ENCODE results near the gene U2AF1L4. TPM values are rescaled to one million over a fixed set of nuclear protein-coding genes. Genes with fewer than 3 reads are reported as not detected.

U2AF1L4 gene
- total and polyA plus RNA-seq, 4 donors = 13.0 to 25.5 (median 17.8) TPM

DNA sequence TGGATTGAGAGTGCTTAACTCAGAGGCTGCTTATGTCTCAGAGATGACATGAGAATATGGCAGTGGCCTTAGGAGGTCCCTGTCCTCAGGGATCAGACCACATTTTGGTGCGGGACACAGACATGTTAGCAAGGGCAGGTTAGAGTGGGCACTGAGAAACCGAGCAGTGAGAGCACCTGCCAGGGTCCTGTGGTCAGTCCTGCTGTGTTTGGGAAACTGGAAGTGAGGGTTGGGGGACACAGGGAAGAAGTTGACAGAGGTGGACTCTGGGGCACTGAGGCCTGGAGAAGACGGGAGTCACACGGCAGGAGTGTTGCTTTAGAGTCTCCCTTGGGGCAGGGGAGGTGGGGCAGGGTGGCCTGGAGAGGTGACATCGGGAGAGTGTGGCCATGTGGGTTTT, 10.3 kb downstream of the U2AF1L4 start:
- Histone ChIP-seq H3K36me3 (ENCODE audit: control insufficient read depth in 4 of 4, insufficient read depth in 4 of 4, low read length in 4 of 4) (peaks cover 3 to 72% (median 28%) of the 10 kb centered on the region in 4 donors), H3K9me3 (ENCODE audit: control insufficient read depth in 4 of 4, insufficient read depth in 3 of 4, low read length in 3 of 4) (no peaks in the 10 kb centered on the region), H3K9ac (ENCODE audit: insufficient read depth in 1 of 2, low read length in 2 of 2) (no peak overlapping the region), H3K27ac (ENCODE audit: low read depth in 1 of 2, low read length in 1 of 2) (no peak overlapping the region), H3K27me3 (ENCODE audit: control insufficient read depth in 3 of 3, insufficient read depth in 3 of 3, low read length in 2 of 3) (no peaks in the 10 kb centered on the region), H3K4me3 (no peak overlapping the region), H3K4me1 (ENCODE audit: control insufficient read depth in 5 of 5, insufficient read depth in 5 of 5, low read length in 5 of 5) (peaks cover 0 to 4% (median 0%) of the 10 kb centered on the region in 5 donors)
- WGBS, 2 donors = 87 to 92% methylated on average over 5 of the region's 5 CpGs
- DNase-seq (no peak), ATAC-seq (ENCODE audit: insufficient read depth, low FRiP score) (no peak)
- TF ChIP-seq, protein P1, sequence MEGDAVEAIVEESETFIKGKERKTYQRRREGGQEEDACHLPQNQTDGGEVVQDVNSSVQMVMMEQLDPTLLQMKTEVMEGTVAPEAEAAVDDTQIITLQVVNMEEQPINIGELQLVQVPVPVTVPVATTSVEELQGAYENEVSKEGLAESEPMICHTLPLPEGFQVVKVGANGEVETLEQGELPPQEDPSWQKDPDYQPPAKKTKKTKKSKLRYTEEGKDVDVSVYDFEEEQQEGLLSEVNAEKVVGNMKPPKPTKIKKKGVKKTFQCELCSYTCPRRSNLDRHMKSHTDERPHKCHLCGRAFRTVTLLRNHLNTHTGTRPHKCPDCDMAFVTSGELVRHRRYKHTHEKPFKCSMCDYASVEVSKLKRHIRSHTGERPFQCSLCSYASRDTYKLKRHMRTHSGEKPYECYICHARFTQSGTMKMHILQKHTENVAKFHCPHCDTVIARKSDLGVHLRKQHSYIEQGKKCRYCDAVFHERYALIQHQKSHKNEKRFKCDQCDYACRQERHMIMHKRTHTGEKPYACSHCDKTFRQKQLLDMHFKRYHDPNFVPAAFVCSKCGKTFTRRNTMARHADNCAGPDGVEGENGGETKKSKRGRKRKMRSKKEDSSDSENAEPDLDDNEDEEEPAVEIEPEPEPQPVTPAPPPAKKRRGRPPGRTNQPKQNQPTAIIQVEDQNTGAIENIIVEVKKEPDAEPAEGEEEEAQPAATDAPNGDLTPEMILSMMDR (IDR thresholded peaks at IDR 0.05; ENCODE audit: control extremely low read depth, extremely low read depth) = no peak

DNA sequence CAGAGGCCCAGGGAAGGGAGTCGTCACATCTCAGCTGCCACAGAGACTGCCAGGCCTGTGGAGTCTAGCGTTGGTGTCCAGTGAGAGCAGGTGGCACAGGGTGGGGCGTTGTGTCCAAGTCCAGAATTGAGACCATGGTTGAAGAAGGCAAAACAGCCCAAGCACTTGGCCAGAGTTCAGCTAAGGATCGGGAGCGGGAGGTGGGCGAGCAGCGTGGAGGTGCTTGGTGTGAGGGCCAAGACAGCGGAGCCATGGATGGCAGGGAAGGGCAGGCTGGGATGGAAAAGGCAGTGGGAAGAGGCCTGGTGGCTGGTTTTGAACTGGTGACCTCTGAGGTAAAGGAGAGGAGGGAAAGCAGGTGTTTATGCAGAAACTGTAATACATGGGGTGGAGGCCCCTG, 10.9 kb downstream of the U2AF1L4 start:
- 95 to 98% methylated on average over 8 of the region's 8 CpGs for WGBS, 2 donors
- H3K27me3 ChIP-seq (ENCODE audit: control insufficient read depth in 3 of 3, insufficient read depth in 3 of 3, low read length in 2 of 3) = no peaks in the 10 kb centered on the region
- no peak for DNase-seq
- TF ChIP-seq, protein P1 (IDR thresholded peaks at IDR 0.05; ENCODE audit: control extremely low read depth, extremely low read depth) = no peak
- no peak overlapping the region for H3K27ac ChIP-seq (ENCODE audit: low read depth in 1 of 2, low read length in 1 of 2)
- no peak overlapping the region for H3K4me3 ChIP-seq
- H3K9me3 ChIP-seq (ENCODE audit: control insufficient read depth in 4 of 4, insufficient read depth in 3 of 4, low read length in 3 of 4) = no peaks in the 10 kb centered on the region
- H3K9ac ChIP-seq (ENCODE audit: insufficient read depth in 1 of 2, low read length in 2 of 2) = no peak overlapping the region
- H3K4me1 ChIP-seq (ENCODE audit: control insufficient read depth in 5 of 5, insufficient read depth in 5 of 5, low read length in 5 of 5) = no peaks in the 10 kb centered on the region
- H3K36me3 ChIP-seq (ENCODE audit: control insufficient read depth in 4 of 4, insufficient read depth in 4 of 4, low read length in 4 of 4) = peaks cover 8 to 78% (median 32%) of the 10 kb centered on the region in 4 donors
- no peak for ATAC-seq (ENCODE audit: insufficient read depth, low FRiP score)

DNA sequence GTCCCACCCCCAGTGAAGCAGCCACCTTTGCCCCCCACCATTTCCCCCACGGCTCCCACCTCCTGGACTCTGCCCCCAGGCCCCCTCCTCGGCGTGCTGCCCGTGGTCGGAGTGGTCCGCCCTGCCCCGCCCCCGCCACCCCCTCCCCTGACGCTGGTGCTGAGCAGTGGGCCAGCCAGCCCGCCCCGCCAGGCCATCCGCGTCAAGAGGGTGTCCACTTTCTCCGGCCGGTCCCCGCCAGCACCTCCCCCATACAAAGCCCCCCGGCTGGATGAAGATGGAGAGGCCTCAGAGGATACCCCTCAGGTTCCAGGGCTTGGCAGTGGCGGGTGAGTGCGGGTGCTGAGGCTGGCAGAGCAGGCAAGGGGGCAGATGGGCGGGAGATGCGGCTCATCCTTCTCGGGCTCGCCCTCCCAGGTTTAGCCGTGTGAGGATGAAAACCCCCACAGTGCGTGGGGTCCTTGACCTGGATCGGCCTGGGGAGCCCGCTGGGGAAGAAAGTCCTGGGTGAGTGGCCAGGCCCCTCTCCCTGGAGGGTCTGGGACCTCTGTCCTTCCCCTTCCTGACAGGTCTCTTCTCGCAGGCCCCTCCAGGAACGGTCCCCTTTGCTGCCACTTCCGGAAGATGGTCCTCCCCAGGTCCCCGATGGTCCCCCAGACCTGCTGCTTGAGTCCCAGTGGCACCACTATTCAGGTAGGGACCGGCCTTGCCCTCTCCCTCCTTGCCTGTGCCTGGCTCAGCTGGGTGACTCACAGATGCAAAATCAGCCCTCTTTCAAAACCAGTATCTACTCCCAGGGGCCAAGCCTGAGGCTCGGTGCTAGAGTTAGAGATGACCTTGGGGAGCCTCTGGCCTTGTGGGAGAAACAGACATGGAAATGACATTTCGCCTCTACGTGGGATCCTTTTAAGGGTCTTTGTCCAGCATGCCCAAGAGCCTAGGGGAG, 11.8 kb downstream of the U2AF1L4 start:
- DNase-seq (no peak), ATAC-seq (ENCODE audit: insufficient read depth, low FRiP score) (no peak)
- WGBS, 2 donors = 94 to 97% methylated on average over 35 of the region's 35 CpGs
- H3K4me1 ChIP-seq (ENCODE audit: control insufficient read depth in 5 of 5, insufficient read depth in 5 of 5, low read length in 5 of 5) = no peaks in the 10 kb centered on the region
- H3K4me3 ChIP-seq = no peak overlapping the region
- TF ChIP-seq, protein P1 (IDR thresholded peaks at IDR 0.05; ENCODE audit: control extremely low read depth, extremely low read depth) = no peak
- H3K27me3 ChIP-seq (ENCODE audit: control insufficient read depth in 3 of 3, insufficient read depth in 3 of 3, low read length in 2 of 3) = no peaks in the 10 kb centered on the region
- H3K9ac ChIP-seq (ENCODE audit: insufficient read depth in 1 of 2, low read length in 2 of 2) = no peak overlapping the region
- no peak overlapping the region for H3K27ac ChIP-seq (ENCODE audit: low read depth in 1 of 2, low read length in 1 of 2)
- peaks cover 7 to 82% (median 37%) of the 10 kb centered on the region in 4 donors for H3K36me3 ChIP-seq (ENCODE audit: control insufficient read depth in 4 of 4, insufficient read depth in 4 of 4, low read length in 4 of 4)
- no peaks in the 10 kb centered on the region for H3K9me3 ChIP-seq (ENCODE audit: control insufficient read depth in 4 of 4, insufficient read depth in 3 of 4, low read length in 3 of 4)
